ENCODE measurements around the gene DLD. TPM values are rescaled to one million over a fixed set of nuclear protein-coding genes. Genes with fewer than 3 reads are reported as not detected.

Gene DLD
- total and polyA plus RNA-seq, 2 of the 13 experiments (the other 11 are each of a cell fraction or from before 2014, with no cell fraction given), result 56.8 to 95.2 TPM

DNA sequence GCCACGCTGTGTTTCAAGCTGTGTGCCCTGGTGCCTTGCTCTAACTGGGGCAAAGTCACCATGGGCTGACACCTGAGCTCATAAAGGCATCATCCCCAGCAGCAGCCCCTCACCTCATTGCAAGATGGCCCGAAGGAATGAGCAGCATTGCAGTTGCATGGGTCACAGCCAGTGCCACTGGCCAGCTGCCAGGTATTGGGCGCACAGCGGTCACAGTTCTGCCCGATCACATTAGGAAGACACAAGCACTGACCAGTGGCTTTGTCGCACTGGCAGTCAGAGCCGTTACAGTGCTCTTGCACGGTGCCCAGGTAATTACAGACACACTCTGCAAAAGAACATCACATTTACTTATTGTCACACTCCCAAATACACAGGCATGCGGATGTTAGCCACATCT, 60.9 kb downstream of the DLD start:
- H3K27ac ChIP-seq (ENCODE audit: extremely low read length, insufficient read depth, low read length), result no peak overlapping the region
- no peaks in the 10 kb centered on the region for H4K20me1 ChIP-seq (ENCODE audit: insufficient read depth, low read length)
- 97% methylated on average over 4 of the region's 9 CpGs for WGBS (ENCODE audit: low lambda C conversion rate)
- peaks cover 30 to 62% of the 10 kb centered on the region in 2 experiments for H3K36me3 ChIP-seq (replicated peaks in 1 of 2; ENCODE audit: control insufficient read depth in 1 of 2, insufficient read depth in 2 of 2, low read length in 2 of 2)
- BruUV-seq (replicated peaks), result no TSS peak
- no peaks in the 10 kb centered on the region for H3K27me3 ChIP-seq (ENCODE audit: control insufficient read depth in 1 of 2, insufficient read depth in 2 of 2, low read length in 2 of 2)
- H3K4me2 ChIP-seq (ENCODE audit: low read depth, low read length), result no peak overlapping the region
- H3K9me3 ChIP-seq (ENCODE audit: low read length), result no peaks in the 10 kb centered on the region
- CTCF ChIA-PET (ENCODE audit: low intra/inter-chr PET ratio, low total read pairs), result no interaction called here
- no peak for FAIRE-seq
- intact Hi-C loops (cut with micrococcal nuclease; ENCODE audit: unreplicated experiment), result no loop called here
- TF ChIP-seq, protein P1, sequence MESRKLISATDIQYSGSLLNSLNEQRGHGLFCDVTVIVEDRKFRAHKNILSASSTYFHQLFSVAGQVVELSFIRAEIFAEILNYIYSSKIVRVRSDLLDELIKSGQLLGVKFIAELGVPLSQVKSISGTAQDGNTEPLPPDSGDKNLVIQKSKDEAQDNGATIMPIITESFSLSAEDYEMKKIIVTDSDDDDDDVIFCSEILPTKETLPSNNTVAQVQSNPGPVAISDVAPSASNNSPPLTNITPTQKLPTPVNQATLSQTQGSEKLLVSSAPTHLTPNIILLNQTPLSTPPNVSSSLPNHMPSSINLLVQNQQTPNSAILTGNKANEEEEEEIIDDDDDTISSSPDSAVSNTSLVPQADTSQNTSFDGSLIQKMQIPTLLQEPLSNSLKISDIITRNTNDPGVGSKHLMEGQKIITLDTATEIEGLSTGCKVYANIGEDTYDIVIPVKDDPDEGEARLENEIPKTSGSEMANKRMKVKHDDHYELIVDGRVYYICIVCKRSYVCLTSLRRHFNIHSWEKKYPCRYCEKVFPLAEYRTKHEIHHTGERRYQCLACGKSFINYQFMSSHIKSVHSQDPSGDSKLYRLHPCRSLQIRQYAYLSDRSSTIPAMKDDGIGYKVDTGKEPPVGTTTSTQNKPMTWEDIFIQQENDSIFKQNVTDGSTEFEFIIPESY (CRISPR knock-in tag; IDR thresholded peaks at IDR 0.05), result peak; percentile 58; the same call in 1 of the 2 replicates
- TF ChIP-seq, protein P2, sequence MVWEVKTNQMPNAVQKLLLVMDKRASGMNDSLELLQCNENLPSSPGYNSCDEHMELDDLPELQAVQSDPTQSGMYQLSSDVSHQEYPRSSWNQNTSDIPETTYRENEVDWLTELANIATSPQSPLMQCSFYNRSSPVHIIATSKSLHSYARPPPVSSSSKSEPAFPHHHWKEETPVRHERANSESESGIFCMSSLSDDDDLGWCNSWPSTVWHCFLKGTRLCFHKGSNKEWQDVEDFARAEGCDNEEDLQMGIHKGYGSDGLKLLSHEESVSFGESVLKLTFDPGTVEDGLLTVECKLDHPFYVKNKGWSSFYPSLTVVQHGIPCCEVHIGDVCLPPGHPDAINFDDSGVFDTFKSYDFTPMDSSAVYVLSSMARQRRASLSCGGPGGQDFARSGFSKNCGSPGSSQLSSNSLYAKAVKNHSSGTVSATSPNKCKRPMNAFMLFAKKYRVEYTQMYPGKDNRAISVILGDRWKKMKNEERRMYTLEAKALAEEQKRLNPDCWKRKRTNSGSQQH (CRISPR knock-in tag; IDR thresholded peaks at IDR 0.05; ENCODE audit: low read depth), result no peak
- ATAC-seq, result no peak
- no peak for DNase-seq (ENCODE audit: low spot score)
- in situ Hi-C loops (cut with HindIII; ENCODE audit: extremely low pct_ligation_motif_present, low pct_unique_long_range_greater_than_20kb), result no loop called here
- no peak overlapping the region for H3K9ac ChIP-seq (ENCODE audit: insufficient read depth, low read depth, low read length)
- no peak overlapping the region for H3K4me3 ChIP-seq (replicated peaks in 1 of 3; ENCODE audit: insufficient read depth in 1 of 3, low read depth in 2 of 3, low read length in 3 of 3)
- POLR2A ChIA-PET, result no interaction called here
- H2AFZ ChIP-seq (ENCODE audit: low read length), result no peak overlapping the region
- no peaks in the 10 kb centered on the region for H3K79me2 ChIP-seq (ENCODE audit: insufficient read depth, low read length)
- H3K4me1 ChIP-seq (ENCODE audit: insufficient read depth, low read length), result peaks cover 65% of the 10 kb centered on the region

DNA sequence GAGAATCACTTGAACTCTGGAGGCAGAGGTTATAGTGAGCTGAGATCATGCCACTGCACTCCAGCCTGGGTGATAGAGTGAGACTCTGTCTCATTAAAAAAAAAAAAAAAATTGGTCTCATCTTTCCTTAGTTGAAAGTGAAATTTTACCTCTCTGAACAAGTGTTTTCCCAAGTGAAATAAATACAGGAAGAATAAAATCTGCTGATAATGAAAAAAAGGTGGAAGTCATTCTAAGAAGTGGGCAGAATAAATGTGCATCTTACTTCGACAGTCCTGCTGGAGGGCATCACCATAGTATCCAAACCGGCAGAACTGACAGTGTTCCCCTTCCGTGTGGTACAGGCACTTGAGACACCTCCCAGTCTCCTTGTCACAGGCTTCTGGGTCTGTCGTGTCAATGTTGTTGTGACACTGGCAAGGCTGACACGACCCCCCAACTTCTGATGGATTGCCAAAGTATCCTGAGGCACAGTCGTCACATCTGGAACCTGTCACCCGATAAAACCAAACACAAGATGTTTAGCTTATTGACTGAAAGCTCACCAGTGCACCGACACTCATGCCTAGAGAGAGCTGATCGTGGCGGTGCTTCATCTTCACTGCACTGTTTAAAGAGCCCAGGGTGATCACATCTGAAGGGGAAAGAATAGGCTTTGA, 62.4 kb downstream of the DLD start:
- peak in 1 of 2 experiments; percentile 43; a peak in 1 of 4 replicates for TF ChIP-seq MAFK (conservative IDR thresholded peaks at IDR 0.05 in 1 of 2, IDR thresholded peaks at IDR 0.05 in 1 of 2; ENCODE audit: low read length in 2 of 2)
- no peak for TF ChIP-seq FOXK1 (CRISPR knock-in tag; IDR thresholded peaks at IDR 0.05; ENCODE audit: borderline replicate concordance, low read depth)
- 0 out of 2 replicates have a peak, but pooled peaks have one; percentile 5 for TF ChIP-seq MAFF (IDR thresholded peaks at IDR 0.05; ENCODE audit: low read depth, low read length)
- Histone ChIP-seq H3K4me2 (ENCODE audit: low read depth, low read length) (no peak overlapping the region), H3K27ac (ENCODE audit: extremely low read length, insufficient read depth, low read length) (no peak overlapping the region), H4K20me1 (ENCODE audit: insufficient read depth, low read length) (no peaks in the 10 kb centered on the region), H3K79me2 (ENCODE audit: insufficient read depth, low read length) (no peaks in the 10 kb centered on the region), H3K9me3 (ENCODE audit: low read length) (no peaks in the 10 kb centered on the region), H3K27me3 (ENCODE audit: control insufficient read depth in 1 of 2, insufficient read depth in 2 of 2, low read length in 2 of 2) (no peaks in the 10 kb centered on the region), H3K36me3 (replicated peaks in 1 of 2; ENCODE audit: control insufficient read depth in 1 of 2, insufficient read depth in 2 of 2, low read length in 2 of 2) (peaks cover 26 to 61% of the 10 kb centered on the region in 2 experiments), H3K4me1 (ENCODE audit: insufficient read depth, low read length) (peaks cover 63% of the 10 kb centered on the region), H3K4me3 (replicated peaks in 1 of 3; ENCODE audit: insufficient read depth in 1 of 3, low read depth in 2 of 3, low read length in 3 of 3) (no peak overlapping the region), H3K9ac (ENCODE audit: insufficient read depth, low read depth, low read length) (no peak overlapping the region), H2AFZ (ENCODE audit: low read length) (no peak overlapping the region)
- CTCF ChIA-PET (ENCODE audit: low intra/inter-chr PET ratio, low total read pairs), result no interaction called here
- POLR2A ChIA-PET, result no interaction called here
- intact Hi-C loops (cut with micrococcal nuclease; ENCODE audit: unreplicated experiment) (no loop called here), in situ Hi-C loops (cut with HindIII; ENCODE audit: extremely low pct_ligation_motif_present, low pct_unique_long_range_greater_than_20kb) (no loop called here)
- BruUV-seq (replicated peaks), result no TSS peak
- WGBS (ENCODE audit: low lambda C conversion rate), result 93% methylated on average over 6 of the region's 10 CpGs
- DNase-seq (ENCODE audit: low spot score) (no peak), ATAC-seq (no peak), FAIRE-seq (no peak)

Measured in HepG2 (cell line).